GM18519 (cell line): ENCODE data around the gene HECTD4.
"Not testable (repeated sequence)": the region's sequence is repeated elsewhere in the genome, so short reads cannot be mapped to it uniquely, and the experiment has no call there.

Experiments used
- ATAC-seq: cut with Tn5 transposase; IDR thresholded peaks from one replicate; pipeline ENCODE4 v1.9.1; 2021; ENCODE audit warnings: mild to moderate bottlenecking, moderate library complexity; ENCODE audit not compliant: unreplicated experiment, low FRiP score

HECTD4 gene

DNA sequence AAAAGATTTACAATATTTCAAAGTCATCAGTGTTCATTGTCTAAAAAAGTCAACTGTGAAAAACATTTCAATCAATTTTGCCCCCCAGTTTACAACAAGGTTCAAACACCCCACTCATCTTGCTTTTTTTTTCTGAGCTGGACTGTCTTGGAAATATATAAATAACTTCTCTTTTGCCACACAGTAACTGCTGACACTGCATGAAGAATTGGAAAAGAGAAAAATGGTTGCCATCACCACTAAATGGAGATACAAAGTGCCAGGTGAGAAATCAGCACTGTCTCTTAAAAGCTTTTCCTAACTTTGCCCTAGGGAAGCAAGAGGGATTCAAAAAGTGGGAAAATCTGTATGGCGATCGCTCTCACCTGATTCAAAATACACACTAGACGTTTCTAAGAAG lies 155.5 kb downstream of the HECTD4 start:
- no peak for ATAC-seq

- not testable (repeated sequence) for ATAC-seq
Observed at GRCh38 chr12:112220628-112221027, 161.6 kb downstream of the HECTD4 start.

- ATAC-seq = no peak
Observed at GRCh38 chr12:112219195-112219594, 163.0 kb downstream of the HECTD4 start.

- ATAC-seq = no peak
Observed at GRCh38 chr12:112218150-112218549, 164.1 kb downstream of the HECTD4 start.

DNA sequence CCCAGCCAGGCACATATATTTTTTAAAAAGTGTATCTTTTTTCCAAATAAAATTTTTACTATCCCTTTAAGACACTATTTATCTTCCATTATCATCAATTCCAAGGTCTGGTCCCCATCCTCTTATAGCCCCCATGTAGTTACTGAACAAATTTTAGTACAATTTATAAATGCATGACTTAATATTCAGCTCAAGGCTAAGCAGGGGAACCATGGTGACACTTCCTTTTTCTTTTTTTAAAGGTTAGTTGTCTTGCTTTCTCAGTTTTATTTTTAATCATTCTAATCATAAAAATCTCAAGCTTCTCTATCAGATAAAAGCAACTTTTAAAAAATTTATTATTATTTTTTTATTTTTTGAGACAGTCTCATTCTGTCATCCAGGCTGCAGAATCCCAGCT lies 164.6 kb downstream of the HECTD4 start:
- no peak for ATAC-seq

DNA sequence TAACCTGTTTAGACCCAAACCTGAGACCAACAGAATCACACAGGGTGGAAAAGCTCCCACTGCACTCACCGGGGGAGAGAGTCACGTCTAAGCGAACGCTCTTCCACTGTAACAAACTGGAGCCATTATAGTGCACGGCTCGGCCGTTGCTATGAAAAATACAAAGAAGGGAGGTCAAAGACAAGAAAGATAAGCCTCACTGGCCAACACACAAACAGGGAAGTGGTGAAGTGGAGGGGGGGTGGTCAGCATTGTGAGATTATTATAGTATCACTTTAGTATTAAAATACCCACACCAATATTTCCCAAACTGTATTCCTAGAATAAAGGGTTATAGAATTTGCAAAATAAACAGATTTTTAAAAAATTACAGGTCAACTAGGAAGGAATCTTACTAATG lies 166.0 kb downstream of the HECTD4 start:
- ATAC-seq = no peak

GRCh38 chr12:112214064-112214463 lies 168.2 kb downstream of the HECTD4 start:
- no peak for ATAC-seq

GRCh38 chr12:112208301-112208910 lies 173.8 kb downstream of the HECTD4 start:
- no peak for ATAC-seq

DNA sequence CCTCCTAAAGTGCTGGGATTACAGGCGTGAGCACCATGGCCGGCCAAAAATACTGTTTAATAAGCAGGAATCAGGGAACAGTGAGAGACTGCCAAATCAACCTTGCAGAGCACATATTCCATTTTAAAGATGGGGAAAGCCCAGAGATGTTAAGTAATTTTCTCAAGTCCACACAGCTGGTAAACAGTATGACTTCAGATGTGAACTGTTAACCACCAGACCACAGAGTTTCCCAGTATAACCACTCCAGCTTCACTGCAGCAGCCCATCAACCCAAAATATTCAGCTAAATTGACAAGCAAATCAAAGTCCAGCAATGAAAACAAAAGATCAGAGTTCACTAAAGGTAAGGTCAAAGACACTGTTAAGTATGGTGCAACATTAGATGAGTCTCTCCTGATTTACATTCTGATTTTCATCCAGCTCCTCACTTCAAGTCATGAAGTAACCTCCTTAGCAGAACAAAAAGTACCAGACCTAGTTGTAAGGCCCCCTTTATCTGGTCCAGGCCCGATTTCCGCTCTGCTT lies 174.8 kb downstream of the HECTD4 start:
- ATAC-seq = no peak

DNA sequence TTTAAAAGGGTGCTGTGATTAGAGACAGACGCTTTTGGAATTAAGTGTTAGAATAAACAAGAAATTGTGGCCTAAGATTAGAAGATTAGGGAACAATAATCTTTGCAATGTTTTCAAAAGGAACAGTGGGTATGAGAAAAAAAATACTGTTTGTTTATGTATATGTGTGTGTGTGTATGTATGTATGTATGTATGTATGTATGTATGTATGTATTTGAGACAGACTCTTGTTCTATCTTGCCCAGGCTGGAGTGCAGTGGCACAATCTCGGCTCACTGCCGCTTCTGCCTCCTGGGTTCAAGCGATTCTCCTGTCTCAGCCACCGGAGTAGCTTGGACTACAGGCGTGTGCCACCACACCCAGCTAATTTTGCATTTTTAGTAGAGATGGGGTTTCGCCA lies 175.3 kb downstream of the HECTD4 start:
- ATAC-seq = no peak

DNA sequence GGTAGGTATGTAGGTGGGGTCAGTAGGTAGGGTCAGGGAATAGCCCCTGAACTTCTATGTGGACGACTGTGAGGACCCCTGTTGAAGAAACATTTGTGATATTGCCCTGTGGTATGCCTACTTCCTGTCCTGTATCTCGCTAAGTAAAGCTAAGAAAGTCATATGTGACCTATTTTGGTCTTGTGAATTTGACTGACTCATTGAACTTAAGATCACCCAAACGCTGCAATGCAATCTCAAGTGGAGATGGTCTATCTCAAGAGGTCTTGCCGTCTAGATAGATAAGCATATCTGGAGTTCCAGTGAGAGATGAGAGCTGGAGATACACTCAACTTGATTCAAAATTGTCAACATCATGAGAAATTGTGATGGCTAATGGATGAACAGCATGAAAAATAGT lies 183.1 kb downstream of the HECTD4 start:
- ATAC-seq = no peak

DNA sequence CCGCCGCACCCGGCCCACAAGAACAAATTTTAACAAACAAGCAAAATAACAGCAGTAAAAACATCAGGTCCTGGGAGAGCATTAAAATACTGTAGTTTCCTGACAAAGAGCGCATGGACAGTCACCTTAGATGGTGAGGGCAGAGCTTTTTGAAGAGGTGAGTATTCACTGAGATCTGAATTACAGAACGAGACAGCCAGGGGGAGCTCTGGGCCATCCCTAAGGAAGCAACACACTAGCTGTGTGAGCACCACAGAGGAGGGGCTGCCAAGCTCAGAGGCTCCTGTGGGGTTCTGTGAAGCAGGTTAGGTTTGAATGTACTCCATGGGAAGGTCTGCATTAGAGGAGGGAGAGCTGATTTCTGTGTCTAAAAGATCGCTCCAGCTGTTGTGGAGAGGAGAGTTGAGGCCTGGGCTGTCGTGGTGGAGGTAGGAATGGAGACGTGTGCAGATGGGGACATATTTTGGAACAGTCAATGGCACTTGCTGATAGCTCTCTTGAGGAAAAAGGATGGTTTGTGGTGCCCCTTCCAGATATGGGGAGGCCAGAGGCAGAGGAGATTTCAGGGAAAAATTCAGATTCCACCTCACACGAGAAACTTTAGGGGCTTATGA lies 184.0 kb downstream of the HECTD4 start:
- no peak for ATAC-seq

DNA sequence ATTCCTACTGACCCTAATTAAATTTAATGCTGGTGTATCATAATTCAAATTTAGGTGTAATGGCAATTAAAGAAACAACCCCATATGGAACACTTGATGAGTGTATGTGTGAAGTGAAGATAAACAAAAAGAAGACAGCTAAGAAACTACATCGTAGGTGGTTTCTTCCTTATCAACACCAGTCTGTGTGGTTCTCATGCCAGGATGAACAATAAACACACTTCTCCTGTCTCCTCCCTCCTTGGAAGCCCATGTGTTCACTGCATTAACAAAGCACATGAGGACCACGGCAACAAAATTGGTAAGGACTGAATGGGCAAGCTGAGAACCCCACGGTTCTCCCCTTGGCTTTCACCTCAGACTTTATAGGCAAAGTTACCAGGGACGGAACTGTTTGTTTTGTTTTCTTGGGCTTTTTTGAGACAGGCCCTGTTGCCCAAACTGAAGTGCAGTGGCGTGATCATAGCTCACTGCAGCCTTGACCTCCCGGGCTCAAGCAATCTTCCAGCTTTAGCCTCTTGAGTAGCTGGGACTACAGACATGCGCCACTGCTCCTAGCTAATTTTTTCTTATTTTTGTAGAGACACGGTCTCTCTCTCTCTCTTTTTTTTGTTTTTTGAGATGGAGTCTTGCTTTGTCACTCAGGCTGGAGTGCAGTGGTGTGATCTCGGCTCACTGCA lies 185.9 kb downstream of the HECTD4 start:
- ATAC-seq = no peak

DNA sequence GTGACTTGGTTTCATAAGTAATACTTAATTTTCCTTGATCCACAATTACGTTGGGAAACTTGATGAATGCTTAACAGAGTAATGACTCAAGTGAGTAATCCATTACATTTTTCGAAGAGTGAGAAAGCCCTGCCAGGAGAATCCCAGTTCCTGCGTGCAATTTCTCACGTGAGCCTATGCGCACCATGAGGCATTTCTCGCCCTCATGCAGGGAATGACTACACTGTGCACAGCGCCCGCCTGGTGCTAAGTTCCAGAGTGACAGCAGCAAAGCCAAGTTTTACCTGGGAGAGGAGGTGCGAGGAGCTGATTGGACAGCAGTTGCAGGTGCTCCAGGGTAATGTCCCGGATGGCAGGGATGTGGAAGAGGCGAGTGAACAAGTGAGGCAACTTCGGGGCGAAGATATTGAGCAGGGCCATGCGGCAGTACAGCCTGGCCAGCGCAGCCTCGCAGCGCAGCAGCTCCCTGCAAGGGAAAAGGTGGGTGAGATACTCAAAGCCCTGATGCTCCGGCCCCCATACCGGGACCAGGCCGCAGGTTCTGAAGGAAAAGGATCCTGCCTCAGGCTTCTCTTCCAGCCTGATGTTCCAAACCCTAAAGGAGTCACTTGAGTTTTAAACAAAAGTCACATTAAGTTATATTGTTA lies 187.5 kb downstream of the HECTD4 start:
- no peak for ATAC-seq

GRCh38 chr12:112192475-112192874 lies 189.8 kb downstream of the HECTD4 start:
- no peak for ATAC-seq

GRCh38 chr12:112191840-112192321 lies 190.3 kb downstream of the HECTD4 start:
- ATAC-seq = no peak

DNA sequence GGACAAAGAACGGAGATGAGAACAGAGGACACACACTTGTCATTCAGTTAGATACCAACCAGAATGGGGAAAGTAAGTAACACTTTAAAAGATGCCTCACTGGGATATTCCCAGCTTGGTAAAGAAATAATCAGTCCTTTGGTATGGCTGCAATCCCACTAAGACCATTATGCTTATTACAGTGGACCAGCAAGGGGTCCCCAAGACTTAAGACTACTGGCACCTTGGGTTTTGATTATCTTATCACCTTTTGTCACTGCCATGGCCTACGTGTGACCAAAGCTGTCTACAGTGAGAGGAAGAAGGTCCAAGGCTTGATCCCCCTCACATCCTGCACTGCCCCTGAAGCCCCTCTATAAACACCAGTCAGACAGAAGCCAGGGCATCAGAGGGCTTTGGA lies 191.0 kb downstream of the HECTD4 start:
- no peak for ATAC-seq

DNA sequence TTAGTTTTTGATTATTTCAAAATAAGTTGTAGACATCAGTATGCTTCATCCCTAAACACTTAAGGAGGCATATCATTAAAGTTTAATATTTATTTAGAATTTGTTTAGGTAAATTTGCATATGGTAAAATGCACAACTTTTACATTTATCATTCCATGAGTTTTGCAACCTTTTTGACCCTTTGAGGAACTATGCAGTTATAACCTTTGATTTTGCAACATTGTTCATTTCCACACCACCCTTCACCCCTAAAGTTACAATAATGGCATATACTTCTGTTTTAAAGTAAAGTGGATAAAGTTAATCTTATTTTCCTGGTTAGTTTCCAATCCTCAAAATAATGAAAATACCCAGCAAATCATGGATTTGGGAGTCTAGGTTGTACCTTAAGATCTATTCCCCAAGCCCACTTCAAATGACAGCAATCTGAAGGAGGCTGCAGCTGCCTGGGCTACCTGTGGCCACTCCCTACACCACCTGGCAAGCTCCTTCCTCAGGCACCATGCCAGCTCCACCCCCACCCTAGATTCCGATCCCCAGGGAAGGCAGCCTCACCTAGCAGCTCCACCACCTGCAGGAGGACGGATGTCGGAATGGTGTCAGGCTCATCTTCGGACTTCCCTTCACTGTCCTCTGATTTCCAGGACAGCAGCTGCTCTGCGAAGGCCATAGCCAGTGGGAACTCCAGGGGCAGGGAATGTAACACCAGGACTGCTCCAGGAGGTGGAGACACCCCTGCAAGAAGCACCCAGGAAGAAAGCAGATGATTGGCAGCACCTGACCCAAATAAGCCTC lies 191.8 kb downstream of the HECTD4 start:
- ATAC-seq = no peak

- no peak for ATAC-seq
Observed at GRCh38 chr12:112188130-112188830, 194.0 kb downstream of the HECTD4 start.
